ENCODE results near the gene EVA1C.
"Not testable (repeated sequence)": the region's sequence is repeated elsewhere in the genome, so short reads cannot be mapped to it uniquely, and the experiment has no call there.

The EVA1C gene

DNA sequence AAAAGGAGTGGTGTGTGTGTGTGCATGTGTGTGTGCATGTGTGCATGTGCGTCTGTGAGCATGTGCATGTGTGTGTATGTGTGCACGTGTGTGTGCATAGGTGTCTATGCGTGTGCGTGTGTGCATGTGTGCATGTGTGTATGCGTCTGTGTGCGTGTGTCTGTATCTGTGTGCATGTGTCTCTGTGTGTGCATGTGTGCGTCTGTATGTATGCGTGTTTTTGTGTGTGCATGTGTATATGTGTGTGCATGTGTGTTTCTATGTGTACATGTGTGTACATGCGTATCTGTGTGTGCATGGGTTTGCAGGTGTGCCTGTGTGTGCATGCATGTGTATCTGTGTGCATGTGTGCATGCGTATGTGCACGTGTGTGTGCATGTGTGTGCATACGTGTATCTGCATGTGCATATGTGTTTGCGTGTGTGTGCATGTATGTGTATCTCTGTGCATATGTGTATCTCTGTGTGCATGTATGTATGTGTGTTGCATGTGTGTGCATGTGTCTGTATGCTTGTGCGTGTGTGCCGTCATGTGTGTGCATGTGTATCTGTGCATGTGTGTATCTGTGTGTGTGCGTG, 94.9 kb downstream of the EVA1C start:
- TF ChIP-seq CTCF (conservative IDR thresholded peaks at IDR 0.05; ENCODE audit: low read depth, low read length) = no peak
- no peak for DNase-seq (ENCODE audit: low read depth)
- H3K4me3 ChIP-seq (ENCODE audit: low read length) = no peak overlapping the region

DNA sequence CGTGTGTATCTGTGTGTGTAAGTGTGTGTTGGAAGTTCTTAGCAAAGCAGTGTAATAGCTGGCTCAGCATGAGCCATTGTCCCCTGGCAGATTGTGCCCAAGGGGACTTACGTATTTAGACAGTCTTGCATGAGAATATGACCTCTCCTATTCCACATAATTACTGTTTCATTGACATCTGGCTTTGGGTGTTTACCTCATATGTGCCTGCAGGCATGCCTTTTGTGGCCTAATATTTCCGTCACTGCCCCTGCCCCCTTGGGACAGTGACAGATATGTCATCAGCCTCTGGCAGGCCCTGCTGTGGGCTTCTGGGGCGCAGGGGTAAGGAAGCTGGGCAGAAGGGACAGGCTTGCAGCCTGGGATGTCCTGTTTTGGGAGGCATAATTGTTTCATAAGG, 95.5 kb downstream of the EVA1C start:
- DNase-seq (ENCODE audit: low read depth); H3K4me3 ChIP-seq (ENCODE audit: low read length): not testable (repeated sequence)

DNA sequence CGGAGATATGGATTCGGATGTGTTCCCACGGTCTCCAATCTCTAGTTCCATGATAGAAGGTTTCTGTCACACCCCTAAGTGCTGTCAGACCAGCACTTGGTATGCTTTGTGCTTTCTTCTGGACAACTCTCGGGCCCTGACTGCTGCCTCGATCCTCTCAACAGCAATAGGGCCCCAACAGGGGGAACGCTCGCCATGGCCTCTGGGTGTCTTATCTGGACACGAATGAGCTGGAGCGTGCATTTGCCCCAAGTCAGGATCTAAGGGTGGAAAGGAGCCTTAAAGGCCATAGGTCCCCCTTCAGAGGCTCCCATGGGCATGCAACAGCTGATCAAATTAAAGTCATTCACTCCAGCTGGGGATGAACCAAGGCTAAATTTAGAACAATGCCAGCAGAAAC, 96.1 kb downstream of the EVA1C start:
- no peak for TF ChIP-seq CTCF (conservative IDR thresholded peaks at IDR 0.05; ENCODE audit: low read depth, low read length)
- DNase-seq (ENCODE audit: low read depth) = no peak
- H3K4me3 ChIP-seq (ENCODE audit: low read length) = no peak overlapping the region

DNA sequence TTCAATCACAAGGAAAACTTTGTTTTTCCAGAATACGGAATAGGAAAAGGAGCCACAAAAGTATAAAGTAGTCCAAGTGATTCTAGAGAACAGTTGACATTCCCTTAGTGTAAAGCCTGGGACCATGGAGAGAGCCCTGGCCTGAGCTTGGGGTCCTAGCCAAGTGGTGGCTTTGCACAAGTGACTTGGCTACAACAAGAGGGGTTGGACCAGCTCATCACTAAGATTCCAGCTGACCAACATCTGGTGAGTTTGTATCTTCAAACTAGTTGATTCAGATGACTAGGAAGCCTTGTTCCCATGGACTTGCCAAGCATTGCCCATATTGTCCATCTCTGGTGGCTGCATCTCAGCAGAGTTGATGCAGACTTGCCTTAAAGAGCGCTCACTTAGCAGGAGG, 96.5 kb downstream of the EVA1C start:
- not testable (repeated sequence) for DNase-seq (ENCODE audit: low read depth); H3K4me3 ChIP-seq (ENCODE audit: low read length)

- TF ChIP-seq CTCF (conservative IDR thresholded peaks at IDR 0.05; ENCODE audit: low read depth, low read length) = no peak
- no peak overlapping the region for H3K4me3 ChIP-seq (ENCODE audit: low read length)
- DNase-seq (ENCODE audit: low read depth) = no peak
These were observed 102.0 kb downstream of the EVA1C start for GRCh38 chr21:32514275-32515055.

DNA sequence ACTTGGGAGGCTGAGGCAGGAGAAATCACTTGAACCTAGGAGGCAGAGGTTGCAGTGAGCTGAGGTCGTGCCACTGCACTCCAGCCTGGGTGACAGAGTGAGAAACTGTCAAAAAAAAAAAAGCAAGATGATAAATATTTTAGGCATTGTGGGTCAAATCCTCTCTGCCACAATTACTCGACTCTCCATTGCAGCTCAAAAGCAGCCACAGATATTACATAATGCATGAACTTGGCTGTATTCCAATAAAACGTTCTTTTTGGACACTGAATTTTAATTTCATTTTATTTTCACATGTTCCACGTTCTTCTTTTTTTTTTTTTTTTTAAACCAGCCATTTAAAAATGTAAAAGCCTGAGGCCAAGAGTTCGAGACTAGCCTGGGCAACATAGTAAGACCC, 103.4 kb downstream of the EVA1C start:
- DNase-seq (ENCODE audit: low read depth) = no peak
- no peak for TF ChIP-seq CTCF (conservative IDR thresholded peaks at IDR 0.05; ENCODE audit: low read depth, low read length)
- no peak overlapping the region for H3K4me3 ChIP-seq (ENCODE audit: low read length)

DNA sequence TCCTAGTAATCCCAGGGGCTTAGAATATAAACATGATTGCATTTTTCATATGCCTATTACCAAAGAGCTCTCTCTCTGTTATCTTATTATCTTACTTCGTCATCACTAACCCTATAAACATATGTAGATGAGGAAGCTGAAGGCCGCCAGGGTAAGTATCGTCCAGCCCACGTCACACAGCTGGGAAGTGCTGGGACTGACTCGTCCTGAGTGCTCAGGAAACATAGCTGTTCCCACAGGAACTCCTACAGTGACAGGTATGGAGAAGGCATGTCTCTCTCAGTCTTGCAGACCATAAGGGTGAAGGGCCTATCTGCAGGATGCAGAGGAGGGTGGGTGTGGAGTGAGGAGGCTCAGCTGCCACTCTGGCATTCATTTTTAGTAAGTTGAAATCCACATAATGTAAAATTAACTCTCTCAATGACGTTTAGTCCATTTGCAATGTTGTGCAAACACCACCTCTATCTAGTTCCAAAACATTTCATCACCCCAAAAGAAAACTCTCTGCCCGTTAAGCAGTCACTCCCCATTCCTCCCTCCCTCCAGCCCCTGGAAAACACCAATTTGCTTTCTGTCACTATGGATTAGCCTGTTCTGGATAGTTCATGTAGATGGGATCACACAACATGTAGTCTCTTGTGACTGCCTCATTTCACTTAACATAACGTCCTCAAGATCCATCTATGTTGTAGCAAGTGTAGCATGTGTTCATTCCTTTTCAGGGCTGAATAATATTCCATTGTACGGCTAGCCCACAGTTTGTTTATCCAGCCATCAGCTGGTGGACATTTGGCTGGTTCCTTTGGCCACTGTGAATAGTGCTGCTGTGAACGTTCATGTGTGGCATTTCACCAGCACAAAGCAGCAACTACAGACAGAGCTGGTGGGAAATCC, 104.5 kb downstream of the EVA1C start:
- DNase-seq (ENCODE audit: low read depth) = peak; percentile 82
- no peak overlapping the region for H3K4me3 ChIP-seq (ENCODE audit: low read length)
- no peak for TF ChIP-seq CTCF (conservative IDR thresholded peaks at IDR 0.05; ENCODE audit: low read depth, low read length)
